ENCODE data around the gene SAMD14. TPM values are rescaled to one million over a fixed set of nuclear protein-coding genes. Genes with fewer than 3 reads are reported as not detected.

The SAMD14 gene
- total and polyA plus RNA-seq, 2 experiments from 2014 or later, result 0.70 to 4.7 TPM

DNA sequence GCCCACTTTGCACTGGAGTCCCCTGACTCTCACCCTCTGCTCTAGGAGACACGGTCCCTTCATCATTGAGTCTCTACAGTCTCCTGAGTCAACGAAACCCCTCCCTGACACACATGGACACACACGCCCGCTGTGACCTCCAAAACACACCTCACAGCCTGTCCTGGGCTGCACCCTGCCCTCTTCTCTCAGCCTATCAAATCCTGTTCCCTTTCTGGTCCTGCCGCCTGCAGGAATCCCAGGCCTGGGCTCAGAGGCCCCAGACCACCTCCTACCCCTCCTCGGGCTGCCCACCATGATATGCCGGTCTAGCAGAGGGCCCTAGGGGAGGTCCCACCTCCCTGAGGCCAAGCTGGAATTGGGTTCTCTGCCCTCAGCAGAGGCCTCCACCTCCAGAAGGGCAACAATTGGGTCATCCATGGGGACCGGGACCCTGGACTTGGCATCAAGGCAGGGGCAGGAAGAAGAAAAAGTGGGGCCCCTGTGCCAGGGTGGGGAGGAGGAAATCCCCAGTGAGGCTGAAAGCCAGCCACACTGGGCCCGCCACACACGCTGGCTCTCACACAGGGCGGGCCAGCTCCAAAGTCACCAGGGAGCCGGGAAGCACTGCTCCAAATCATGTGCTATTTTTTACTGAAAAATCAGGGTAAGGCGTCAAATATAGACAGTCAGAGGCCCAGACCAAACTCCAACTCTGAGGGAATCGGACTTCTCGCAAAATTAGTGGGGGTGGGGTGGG, 17.1 kb upstream of the SAMD14 start:
- Histone ChIP-seq H3K36me3 (ENCODE audit: insufficient read depth) (no peaks in the 10 kb centered on the region), H2AFZ (no peak overlapping the region), H3K4me1 (ENCODE audit: insufficient read depth) (peaks cover 21% of the 10 kb centered on the region), H4K20me1 (replicated peaks; ENCODE audit: insufficient read depth) (no peaks in the 10 kb centered on the region), H3F3A (replicated peaks; ENCODE audit: low read depth) (peaks cover 5% of the 10 kb centered on the region; the same call in 1 of the 2 replicates), H3K4me2 (peak overlapping the region; percentile 94), H3K27me3 (ENCODE audit: insufficient read depth) (peaks cover 30% of the 10 kb centered on the region), H3K4me3 (peak overlapping the region; percentile 87; the same call in 1 of the 2 replicates), H3K27ac (ENCODE audit: low read depth) (no peak overlapping the region), H3K79me2 (replicated peaks; ENCODE audit: insufficient read depth) (no peaks in the 10 kb centered on the region), H3K9me2 (ENCODE audit: insufficient read depth) (no peaks in the 10 kb centered on the region)
- ATAC-seq (no peak), DNase-seq (ENCODE audit: low spot score) (no peak)
- H3K4me3 Mint-ChIP-seq, result peak overlapping the region; percentile 39
- TF ChIP-seq, protein P1, sequence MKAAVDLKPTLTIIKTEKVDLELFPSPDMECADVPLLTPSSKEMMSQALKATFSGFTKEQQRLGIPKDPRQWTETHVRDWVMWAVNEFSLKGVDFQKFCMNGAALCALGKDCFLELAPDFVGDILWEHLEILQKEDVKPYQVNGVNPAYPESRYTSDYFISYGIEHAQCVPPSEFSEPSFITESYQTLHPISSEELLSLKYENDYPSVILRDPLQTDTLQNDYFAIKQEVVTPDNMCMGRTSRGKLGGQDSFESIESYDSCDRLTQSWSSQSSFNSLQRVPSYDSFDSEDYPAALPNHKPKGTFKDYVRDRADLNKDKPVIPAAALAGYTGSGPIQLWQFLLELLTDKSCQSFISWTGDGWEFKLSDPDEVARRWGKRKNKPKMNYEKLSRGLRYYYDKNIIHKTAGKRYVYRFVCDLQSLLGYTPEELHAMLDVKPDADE (IDR thresholded peaks at IDR 0.05), result no peak
- TF ChIP-seq, protein P2, sequence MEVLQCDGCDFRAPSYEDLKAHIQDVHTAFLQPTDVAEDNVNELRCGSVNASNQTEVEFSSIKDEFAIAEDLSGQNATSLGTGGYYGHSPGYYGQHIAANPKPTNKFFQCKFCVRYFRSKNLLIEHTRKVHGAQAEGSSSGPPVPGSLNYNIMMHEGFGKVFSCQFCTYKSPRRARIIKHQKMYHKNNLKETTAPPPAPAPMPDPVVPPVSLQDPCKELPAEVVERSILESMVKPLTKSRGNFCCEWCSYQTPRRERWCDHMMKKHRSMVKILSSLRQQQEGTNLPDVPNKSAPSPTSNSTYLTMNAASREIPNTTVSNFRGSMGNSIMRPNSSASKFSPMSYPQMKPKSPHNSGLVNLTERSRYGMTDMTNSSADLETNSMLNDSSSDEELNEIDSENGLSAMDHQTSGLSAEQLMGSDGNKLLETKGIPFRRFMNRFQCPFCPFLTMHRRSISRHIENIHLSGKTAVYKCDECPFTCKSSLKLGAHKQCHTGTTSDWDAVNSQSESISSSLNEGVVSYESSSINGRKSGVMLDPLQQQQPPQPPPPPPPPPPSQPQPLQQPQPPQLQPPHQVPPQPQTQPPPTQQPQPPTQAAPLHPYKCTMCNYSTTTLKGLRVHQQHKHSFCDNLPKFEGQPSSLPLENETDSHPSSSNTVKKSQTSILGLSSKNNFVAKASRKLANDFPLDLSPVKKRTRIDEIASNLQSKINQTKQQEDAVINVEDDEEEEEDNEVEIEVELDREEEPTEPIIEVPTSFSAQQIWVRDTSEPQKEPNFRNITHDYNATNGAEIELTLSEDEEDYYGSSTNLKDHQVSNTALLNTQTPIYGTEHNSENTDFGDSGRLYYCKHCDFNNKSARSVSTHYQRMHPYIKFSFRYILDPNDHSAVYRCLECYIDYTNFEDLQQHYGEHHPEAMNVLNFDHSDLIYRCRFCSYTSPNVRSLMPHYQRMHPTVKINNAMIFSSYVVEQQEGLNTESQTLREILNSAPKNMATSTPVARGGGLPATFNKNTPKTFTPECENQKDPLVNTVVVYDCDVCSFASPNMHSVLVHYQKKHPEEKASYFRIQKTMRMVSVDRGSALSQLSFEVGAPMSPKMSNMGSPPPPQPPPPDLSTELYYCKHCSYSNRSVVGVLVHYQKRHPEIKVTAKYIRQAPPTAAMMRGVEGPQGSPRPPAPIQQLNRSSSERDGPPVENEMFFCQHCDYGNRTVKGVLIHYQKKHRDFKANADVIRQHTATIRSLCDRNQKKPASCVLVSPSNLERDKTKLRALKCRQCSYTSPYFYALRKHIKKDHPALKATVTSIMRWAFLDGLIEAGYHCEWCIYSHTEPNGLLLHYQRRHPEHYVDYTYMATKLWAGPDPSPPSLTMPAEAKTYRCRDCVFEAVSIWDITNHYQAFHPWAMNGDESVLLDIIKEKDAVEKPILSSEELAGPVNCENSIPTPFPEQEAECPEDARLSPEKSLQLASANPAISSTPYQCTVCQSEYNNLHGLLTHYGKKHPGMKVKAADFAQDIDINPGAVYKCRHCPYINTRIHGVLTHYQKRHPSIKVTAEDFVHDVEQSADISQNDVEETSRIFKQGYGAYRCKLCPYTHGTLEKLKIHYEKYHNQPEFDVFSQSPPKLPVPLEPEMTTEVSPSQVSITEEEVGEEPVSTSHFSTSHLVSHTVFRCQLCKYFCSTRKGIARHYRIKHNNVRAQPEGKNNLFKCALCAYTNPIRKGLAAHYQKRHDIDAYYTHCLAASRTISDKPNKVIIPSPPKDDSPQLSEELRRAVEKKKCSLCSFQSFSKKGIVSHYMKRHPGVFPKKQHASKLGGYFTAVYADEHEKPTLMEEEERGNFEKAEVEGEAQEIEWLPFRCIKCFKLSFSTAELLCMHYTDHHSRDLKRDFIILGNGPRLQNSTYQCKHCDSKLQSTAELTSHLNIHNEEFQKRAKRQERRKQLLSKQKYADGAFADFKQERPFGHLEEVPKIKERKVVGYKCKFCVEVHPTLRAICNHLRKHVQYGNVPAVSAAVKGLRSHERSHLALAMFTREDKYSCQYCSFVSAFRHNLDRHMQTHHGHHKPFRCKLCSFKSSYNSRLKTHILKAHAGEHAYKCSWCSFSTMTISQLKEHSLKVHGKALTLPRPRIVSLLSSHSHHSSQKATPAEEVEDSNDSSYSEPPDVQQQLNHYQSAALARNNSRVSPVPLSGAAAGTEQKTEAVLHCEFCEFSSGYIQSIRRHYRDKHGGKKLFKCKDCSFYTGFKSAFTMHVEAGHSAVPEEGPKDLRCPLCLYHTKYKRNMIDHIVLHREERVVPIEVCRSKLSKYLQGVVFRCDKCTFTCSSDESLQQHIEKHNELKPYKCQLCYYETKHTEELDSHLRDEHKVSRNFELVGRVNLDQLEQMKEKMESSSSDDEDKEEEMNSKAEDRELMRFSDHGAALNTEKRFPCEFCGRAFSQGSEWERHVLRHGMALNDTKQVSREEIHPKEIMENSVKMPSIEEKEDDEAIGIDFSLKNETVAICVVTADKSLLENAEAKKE (CRISPR knock-in tag; IDR thresholded peaks at IDR 0.05), result no peak
- TF ChIP-seq EZH2phosphoT487 (IDR thresholded peaks at IDR 0.05; ENCODE audit: unreplicated experiment) (no peak), STAT1 (IDR thresholded peaks at IDR 0.05; ENCODE audit: unreplicated experiment) (no peak), NANOG (IDR thresholded peaks at IDR 0.05; ENCODE audit: borderline replicate concordance) (no peak), CREB1 (CRISPR knock-in tag; IDR thresholded peaks at IDR 0.05; ENCODE audit: low read depth) (no peak)
- peaks cover 30% of the 10 kb centered on the region for H3K27me3 Mint-ChIP-seq (ENCODE audit: insufficient read depth, low read depth, poor library complexity)
- peaks cover 19% of the 10 kb centered on the region for H3K36me3 Mint-ChIP-seq (ENCODE audit: low read depth)
- H3K27ac Mint-ChIP-seq, result 0 out of 2 replicates have a peak overlapping the region, but pooled peaks have one; percentile 58
- no peaks in the 10 kb centered on the region for H3K9me3 Mint-ChIP-seq
- peaks cover 39% of the 10 kb centered on the region for H3K4me1 Mint-ChIP-seq

Measured in GM23338 (cell line).